ENCODE measurements around the gene CGRRF1.

The CGRRF1 gene

GRCh38 chr14:54489731-54490444 lies 19.8 kb upstream of the CGRRF1 start:
- no peak for DNase-seq (ENCODE audit: low read depth)

- DNase-seq (ENCODE audit: low read depth), result no peak
Measured at GRCh38 chr14:54490445-54491175, 19.1 kb upstream of the CGRRF1 start.

GRCh38 chr14:54493293-54493692 lies 16.4 kb upstream of the CGRRF1 start:
- DNase-seq (ENCODE audit: low read depth), result no peak

GRCh38 chr14:54497224-54497623 lies 12.5 kb upstream of the CGRRF1 start:
- no peak for DNase-seq (ENCODE audit: low read depth)

GRCh38 chr14:54498095-54498531 lies 11.6 kb upstream of the CGRRF1 start:
- no peak for DNase-seq (ENCODE audit: low read depth)

GRCh38 chr14:54498579-54498978 lies 11.1 kb upstream of the CGRRF1 start:
- no peak for DNase-seq (ENCODE audit: low read depth)

GRCh38 chr14:54500744-54501143 lies 9.0 kb upstream of the CGRRF1 start:
- DNase-seq (ENCODE audit: low read depth), result no peak

GRCh38 chr14:54501480-54501879 lies 8.2 kb upstream of the CGRRF1 start:
- DNase-seq (ENCODE audit: low read depth), result no peak

- no peak for DNase-seq (ENCODE audit: low read depth)
Measured at GRCh38 chr14:54502602-54503001, 7.1 kb upstream of the CGRRF1 start.

- no peak for DNase-seq (ENCODE audit: low read depth)
Measured at GRCh38 chr14:54503486-54503885, 6.2 kb upstream of the CGRRF1 start.

- no peak for DNase-seq (ENCODE audit: low read depth)
Measured at GRCh38 chr14:54512393-54512792, 2.7 kb downstream of the CGRRF1 start.

- no peak for DNase-seq (ENCODE audit: low read depth)
Measured at GRCh38 chr14:54515670-54516069, 6.0 kb downstream of the CGRRF1 start.

GRCh38 chr14:54516709-54517108 lies 7.0 kb downstream of the CGRRF1 start:
- DNase-seq (ENCODE audit: low read depth), result no peak

- no peak for DNase-seq (ENCODE audit: low read depth)
Measured at GRCh38 chr14:54524410-54524809, 14.7 kb downstream of the CGRRF1 start.

- DNase-seq (ENCODE audit: low read depth), result no peak
Measured at GRCh38 chr14:54528973-54529372, 19.3 kb downstream of the CGRRF1 start.

- DNase-seq (ENCODE audit: low read depth), result no peak
Measured at GRCh38 chr14:54529811-54530210, 20.1 kb downstream of the CGRRF1 start.

GRCh38 chr14:54532111-54533012 lies 22.7 kb downstream of the CGRRF1 start:
- no peak for DNase-seq (ENCODE audit: low read depth)

- DNase-seq (ENCODE audit: low read depth), result no peak
Measured at GRCh38 chr14:54533100-54533499, 23.4 kb downstream of the CGRRF1 start.

- DNase-seq (ENCODE audit: low read depth), result no peak
Measured at GRCh38 chr14:54535126-54535525, 25.4 kb downstream of the CGRRF1 start.

- no peak for DNase-seq (ENCODE audit: low read depth)
Measured at GRCh38 chr14:54535646-54536045, 25.9 kb downstream of the CGRRF1 start.

- DNase-seq (ENCODE audit: low read depth), result no peak
Measured at GRCh38 chr14:54537651-54538050, 27.9 kb downstream of the CGRRF1 start.

GRCh38 chr14:54538055-54538454 lies 28.3 kb downstream of the CGRRF1 start:
- DNase-seq (ENCODE audit: low read depth), result no peak

GRCh38 chr14:54547583-54547982 lies 37.9 kb downstream of the CGRRF1 start:
- no peak for DNase-seq (ENCODE audit: low read depth)
